ENCODE data around the gene ABCA6. TPM values are rescaled to one million over a fixed set of nuclear protein-coding genes. Genes with fewer than 3 reads are reported as not detected.
"Not testable (repeated sequence)": the region's sequence is repeated elsewhere in the genome, so short reads cannot be mapped to it uniquely, and the experiment has no call there.

ABCA6 gene
- polyA plus RNA-seq, 1 donor (not counting 4 experiments of a cell fraction or from before 2014, with no cell fraction given): 0.14 TPM

DNA sequence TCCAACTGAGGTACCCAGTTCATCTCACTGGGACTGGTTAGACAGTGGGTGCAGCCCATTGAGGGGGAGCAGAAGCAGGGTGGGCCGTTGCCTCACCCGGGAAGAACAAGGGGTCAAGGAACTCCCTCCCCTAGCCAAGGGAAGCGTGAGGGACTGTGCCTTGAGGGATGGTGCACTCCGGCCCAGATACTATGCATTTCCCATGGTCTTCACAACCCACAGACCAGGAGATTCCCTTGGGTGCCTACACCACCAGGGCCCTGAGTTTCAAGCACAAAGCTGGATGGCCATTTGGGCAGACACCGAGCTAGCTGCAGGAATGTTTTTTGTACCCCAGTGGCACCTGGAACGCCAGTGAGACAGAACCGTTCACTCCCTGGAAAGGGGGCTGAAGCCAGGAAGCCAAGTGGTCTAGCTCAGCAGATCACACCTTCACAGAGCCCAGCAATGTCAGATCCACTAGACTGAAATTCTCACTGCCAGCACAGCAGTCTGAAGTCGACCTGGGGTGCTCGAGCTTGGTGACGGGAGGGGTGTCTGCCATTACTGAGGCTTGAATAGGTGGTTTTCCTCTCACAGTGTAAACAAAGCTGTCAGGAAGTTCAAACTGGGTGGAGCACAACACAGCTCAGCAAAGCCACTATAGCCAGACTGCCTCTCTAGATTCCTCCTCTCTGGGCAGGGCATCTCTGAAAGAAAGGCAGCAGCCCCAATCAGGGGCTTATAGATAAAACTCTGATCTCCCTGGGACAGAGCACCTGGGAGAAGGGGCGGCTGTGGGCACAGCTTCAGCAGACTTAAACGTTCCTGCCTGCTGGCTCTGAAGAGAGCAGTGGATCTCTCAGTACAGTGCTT, 71.1 kb downstream of the ABCA6 start:
- H3K4me1 ChIP-seq (ENCODE audit: control insufficient read depth, extremely low read depth, insufficient read depth, low read length); H3K9me1 ChIP-seq (ENCODE audit: control insufficient read depth, extremely low read depth, insufficient read depth, low read length); H2AFZ ChIP-seq (ENCODE audit: control insufficient read depth, low read length); H3K36me3 ChIP-seq (ENCODE audit: control insufficient read depth in 2 of 2, extremely low read depth in 1 of 2, insufficient read depth in 2 of 2, low read length in 2 of 2); H3K4me2 ChIP-seq (ENCODE audit: control insufficient read depth, extremely low read depth, insufficient read depth, low read depth, low read length); H3K27me3 ChIP-seq (ENCODE audit: control insufficient read depth, extremely low read depth, insufficient read depth, low read length); H3K79me2 ChIP-seq (ENCODE audit: control insufficient read depth, insufficient read depth, low read length); H3K9ac ChIP-seq (ENCODE audit: control insufficient read depth, extremely low read depth, insufficient read depth, low read length); DNase-seq (ENCODE audit: low read depth, low spot score); H3K4me3 ChIP-seq (ENCODE audit: control insufficient read depth in 2 of 3, extremely low read depth in 1 of 3, insufficient read depth in 2 of 3, low read depth in 1 of 3, low read length in 3 of 3); H3K27ac ChIP-seq (ENCODE audit: control insufficient read depth, insufficient read depth, low read length); H4K20me1 ChIP-seq (ENCODE audit: control insufficient read depth, extremely low read depth, insufficient read depth, low read length); dilution Hi-C loops (cut with MboI; ENCODE audit: extremely low pct_ligation_motif_present, low sequenced_read_pairs); FAIRE-seq; H3K9me3 ChIP-seq (ENCODE audit: control insufficient read depth, low read depth, low read length): not testable (repeated sequence)

DNA sequence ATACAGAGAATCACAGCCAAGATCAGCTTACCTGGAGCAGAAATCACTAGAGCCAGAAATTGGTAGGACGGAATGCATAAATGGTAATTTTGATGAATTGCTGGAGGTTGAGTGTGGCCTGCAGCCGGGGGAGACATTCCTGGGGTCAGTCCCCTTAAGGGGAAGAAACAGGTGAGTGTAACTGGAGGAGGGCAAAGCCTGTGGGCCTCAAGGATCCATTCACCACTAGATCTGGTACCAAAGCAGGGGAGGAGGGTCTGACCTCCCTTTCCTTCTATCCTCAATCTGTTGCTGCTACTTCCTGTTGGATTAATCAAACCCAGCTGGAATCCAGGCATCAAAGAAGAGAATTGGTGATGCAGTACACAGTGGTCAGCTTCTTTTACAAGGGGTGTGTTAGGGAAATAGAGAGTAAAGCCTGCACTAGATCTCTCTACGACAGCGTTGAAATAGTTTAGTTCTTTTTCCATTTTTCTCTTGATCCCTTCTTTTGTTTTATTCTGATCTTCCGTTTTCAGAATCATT, 72.4 kb downstream of the ABCA6 start:
- H3K4me2 ChIP-seq (ENCODE audit: control insufficient read depth, extremely low read depth, insufficient read depth, low read depth, low read length): no peak overlapping the region
- dilution Hi-C loops (cut with MboI; ENCODE audit: extremely low pct_ligation_motif_present, low sequenced_read_pairs): no loop called here
- H4K20me1 ChIP-seq (ENCODE audit: control insufficient read depth, extremely low read depth, insufficient read depth, low read length): no peaks in the 10 kb centered on the region
- no peak for FAIRE-seq
- no peaks in the 10 kb centered on the region for H3K79me2 ChIP-seq (ENCODE audit: control insufficient read depth, insufficient read depth, low read length)
- no peaks in the 10 kb centered on the region for H3K36me3 ChIP-seq (ENCODE audit: control insufficient read depth in 2 of 2, extremely low read depth in 1 of 2, insufficient read depth in 2 of 2, low read length in 2 of 2)
- no peak overlapping the region for H3K27ac ChIP-seq (ENCODE audit: control insufficient read depth, insufficient read depth, low read length)
- H3K9me1 ChIP-seq (ENCODE audit: control insufficient read depth, extremely low read depth, insufficient read depth, low read length): no peaks in the 10 kb centered on the region
- no peak for DNase-seq (ENCODE audit: low read depth, low spot score)
- TF ChIP-seq, protein P1, sequence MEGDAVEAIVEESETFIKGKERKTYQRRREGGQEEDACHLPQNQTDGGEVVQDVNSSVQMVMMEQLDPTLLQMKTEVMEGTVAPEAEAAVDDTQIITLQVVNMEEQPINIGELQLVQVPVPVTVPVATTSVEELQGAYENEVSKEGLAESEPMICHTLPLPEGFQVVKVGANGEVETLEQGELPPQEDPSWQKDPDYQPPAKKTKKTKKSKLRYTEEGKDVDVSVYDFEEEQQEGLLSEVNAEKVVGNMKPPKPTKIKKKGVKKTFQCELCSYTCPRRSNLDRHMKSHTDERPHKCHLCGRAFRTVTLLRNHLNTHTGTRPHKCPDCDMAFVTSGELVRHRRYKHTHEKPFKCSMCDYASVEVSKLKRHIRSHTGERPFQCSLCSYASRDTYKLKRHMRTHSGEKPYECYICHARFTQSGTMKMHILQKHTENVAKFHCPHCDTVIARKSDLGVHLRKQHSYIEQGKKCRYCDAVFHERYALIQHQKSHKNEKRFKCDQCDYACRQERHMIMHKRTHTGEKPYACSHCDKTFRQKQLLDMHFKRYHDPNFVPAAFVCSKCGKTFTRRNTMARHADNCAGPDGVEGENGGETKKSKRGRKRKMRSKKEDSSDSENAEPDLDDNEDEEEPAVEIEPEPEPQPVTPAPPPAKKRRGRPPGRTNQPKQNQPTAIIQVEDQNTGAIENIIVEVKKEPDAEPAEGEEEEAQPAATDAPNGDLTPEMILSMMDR (optimal IDR thresholded peaks at IDR 0.05 in 1 of 3, IDR thresholded peaks at IDR 0.05 in 1 of 3, conservative IDR thresholded peaks at IDR 0.05 in 1 of 3; ENCODE audit: extremely low read depth in 1 of 3, insufficient read depth in 2 of 3, low read length in 3 of 3): no peak
- no peak for TF ChIP-seq EZH2 (IDR thresholded peaks at IDR 0.05; ENCODE audit: low read length)
- no peaks in the 10 kb centered on the region for H3K4me1 ChIP-seq (ENCODE audit: control insufficient read depth, extremely low read depth, insufficient read depth, low read length)
- no peak overlapping the region for H2AFZ ChIP-seq (ENCODE audit: control insufficient read depth, low read length)
- no peaks in the 10 kb centered on the region for H3K9me3 ChIP-seq (ENCODE audit: control insufficient read depth, low read depth, low read length)
- no peak overlapping the region for H3K4me3 ChIP-seq (ENCODE audit: control insufficient read depth in 2 of 3, extremely low read depth in 1 of 3, insufficient read depth in 2 of 3, low read depth in 1 of 3, low read length in 3 of 3)
- H3K27me3 ChIP-seq (ENCODE audit: control insufficient read depth, extremely low read depth, insufficient read depth, low read length): no peaks in the 10 kb centered on the region
- H3K9ac ChIP-seq (ENCODE audit: control insufficient read depth, extremely low read depth, insufficient read depth, low read length): no peak overlapping the region

All from keratinocyte (primary cell).